Type B pancreatic cell (in vitro differentiated cells): ENCODE measurements around the gene WFIKKN1. TPM values are rescaled to one million over a fixed set of nuclear protein-coding genes. Genes with fewer than 3 reads are reported as not detected.

Experiments
- DNase-seq: peaks from one replicate; pipeline ENCODE4 v3.0.0; 2021; ENCODE audit warnings: mixed read lengths; ENCODE audit not compliant: unreplicated experiment; ENCODE audit errors: extremely low spot score
- H3K27ac Mint-ChIP-seq: 2 replicates; pipeline ENCODE4 v1.8.0; 2021; ENCODE audit warnings: mild to moderate bottlenecking, mixed read lengths
- H3K27me3 Mint-ChIP-seq: 2 replicates; pipeline ENCODE4 v1.8.0; 2021; ENCODE audit warnings: mixed read lengths
- H3K36me3 Mint-ChIP-seq: 2 replicates; pipeline ENCODE4 v1.8.0; 2021; ENCODE audit warnings: mixed read lengths
- H3K4me1 Mint-ChIP-seq: one replicate; pipeline ENCODE4 v1.8.0; 2021; ENCODE audit warnings: mixed read lengths; ENCODE audit not compliant: unreplicated experiment
- H3K4me3 Mint-ChIP-seq: 2 replicates; pipeline ENCODE4 v1.8.0; 2021; ENCODE audit warnings: mild to moderate bottlenecking, mixed read lengths
- H3K9me3 Mint-ChIP-seq: 2 replicates; pipeline ENCODE4 v1.8.0; 2021; ENCODE audit warnings: mixed read lengths
- total RNA-seq: library from RNA; stranded (reverse); gene quantifications from 2 replicates; pipeline ENCODE4 v1.2.1, GENCODE V29; 2021; ENCODE audit warnings: low replicate concordance
- TF ChIP-seq, protein P1 (sequence below): fragments of 200-600 bp; sonication (generic); conservative IDR thresholded peaks from 2 replicates; pipeline ENCODE4 v1.5.0; 2021; ENCODE audit warnings: antibody characterized with exemption, mild to moderate bottlenecking

WFIKKN1 gene
- total RNA-seq, 1 donor from 2014 or later = 9.0 TPM

DNA sequence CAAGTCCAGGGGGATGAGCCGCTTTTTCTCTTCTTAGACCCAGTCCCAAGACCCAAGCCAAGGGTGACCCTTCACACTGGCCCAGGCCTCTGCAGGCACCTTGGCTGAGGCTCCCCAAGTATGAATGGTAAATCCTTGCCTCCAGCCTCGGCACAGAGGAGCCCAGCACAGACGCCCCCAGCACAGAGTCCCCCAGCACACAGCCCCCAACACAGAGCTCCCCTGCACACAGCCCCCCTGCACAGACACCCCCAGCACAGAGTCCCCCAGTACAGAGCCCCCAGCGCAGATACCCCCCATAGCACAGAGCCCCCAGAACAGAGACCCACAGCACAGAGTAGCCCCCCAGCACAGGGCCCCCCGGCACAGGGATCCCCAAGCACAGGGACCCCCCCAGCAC is 9.8 kb downstream of the WFIKKN1 start:
- H3K27me3 Mint-ChIP-seq = peaks cover 6% of the 10 kb centered on the region
- peaks cover 5% of the 10 kb centered on the region for H3K4me1 Mint-ChIP-seq
- no peak overlapping the region for H3K27ac Mint-ChIP-seq
- no peaks in the 10 kb centered on the region for H3K9me3 Mint-ChIP-seq
- DNase-seq = no peak
- no peaks in the 10 kb centered on the region for H3K36me3 Mint-ChIP-seq
- no peak overlapping the region for H3K4me3 Mint-ChIP-seq
- TF ChIP-seq, protein P1, sequence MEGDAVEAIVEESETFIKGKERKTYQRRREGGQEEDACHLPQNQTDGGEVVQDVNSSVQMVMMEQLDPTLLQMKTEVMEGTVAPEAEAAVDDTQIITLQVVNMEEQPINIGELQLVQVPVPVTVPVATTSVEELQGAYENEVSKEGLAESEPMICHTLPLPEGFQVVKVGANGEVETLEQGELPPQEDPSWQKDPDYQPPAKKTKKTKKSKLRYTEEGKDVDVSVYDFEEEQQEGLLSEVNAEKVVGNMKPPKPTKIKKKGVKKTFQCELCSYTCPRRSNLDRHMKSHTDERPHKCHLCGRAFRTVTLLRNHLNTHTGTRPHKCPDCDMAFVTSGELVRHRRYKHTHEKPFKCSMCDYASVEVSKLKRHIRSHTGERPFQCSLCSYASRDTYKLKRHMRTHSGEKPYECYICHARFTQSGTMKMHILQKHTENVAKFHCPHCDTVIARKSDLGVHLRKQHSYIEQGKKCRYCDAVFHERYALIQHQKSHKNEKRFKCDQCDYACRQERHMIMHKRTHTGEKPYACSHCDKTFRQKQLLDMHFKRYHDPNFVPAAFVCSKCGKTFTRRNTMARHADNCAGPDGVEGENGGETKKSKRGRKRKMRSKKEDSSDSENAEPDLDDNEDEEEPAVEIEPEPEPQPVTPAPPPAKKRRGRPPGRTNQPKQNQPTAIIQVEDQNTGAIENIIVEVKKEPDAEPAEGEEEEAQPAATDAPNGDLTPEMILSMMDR = no peak

DNA sequence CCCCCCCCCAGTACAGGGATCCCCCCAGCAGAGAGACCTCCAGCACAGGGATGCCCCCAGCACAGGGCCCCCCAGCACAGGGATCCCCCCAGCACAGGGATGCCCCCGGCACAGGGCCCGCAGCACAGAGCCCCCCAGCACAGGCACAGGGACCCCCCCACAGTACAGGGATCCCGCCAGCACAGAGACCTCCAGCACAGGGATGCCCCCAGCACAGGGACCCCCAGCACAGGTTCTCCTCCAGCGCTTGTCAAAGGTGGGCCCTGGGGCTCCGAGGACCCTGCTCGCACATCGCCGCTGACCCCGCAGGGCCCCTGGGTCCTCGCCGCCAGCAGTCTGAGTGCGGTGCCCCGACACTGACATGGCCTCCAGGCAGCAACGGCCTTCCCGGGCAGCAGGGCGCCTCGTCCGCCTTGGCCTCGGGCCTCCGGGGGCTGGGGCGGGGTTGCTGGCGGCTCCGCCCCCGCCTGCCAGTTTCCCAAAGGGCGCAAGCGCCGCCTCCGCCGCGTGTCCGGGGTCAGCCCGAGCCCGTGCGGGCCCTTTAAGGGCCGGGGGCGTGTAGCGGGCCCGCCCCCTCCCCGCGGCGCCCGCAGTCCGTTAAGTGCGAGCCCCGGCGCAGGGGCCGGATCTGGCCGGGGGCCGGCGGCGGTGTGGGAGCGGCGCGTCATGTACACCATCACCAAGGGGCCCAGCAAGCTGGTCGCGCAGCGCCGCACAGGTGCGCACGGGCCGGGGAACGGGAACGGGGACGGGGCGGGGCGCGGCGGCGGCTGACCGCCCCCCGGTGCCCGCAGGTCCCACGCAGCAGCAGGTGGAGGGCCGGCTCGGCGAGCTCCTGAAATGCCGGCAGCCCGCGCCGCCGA is 10.8 kb downstream of the WFIKKN1 start, which contains the start of gene MCRIP2:
TSS of gene MCRIP2 (plus strand) at position 503 of the 863 bp plus-strand sequence. CDS start at position 667, 164 bp downstream.
- TF ChIP-seq, protein P1 = no peak
- Mint-ChIP-seq H3K27ac (no peak within 1 kb of the TSS), H3K9me3 (no peaks in the 10 kb centered on the region), H3K4me1 (peaks cover 2% of the 10 kb centered on the region), H3K4me3 (peak within 1 kb of the TSS; percentile 80), H3K27me3 (peaks cover 3% of the 10 kb centered on the region), H3K36me3 (no peaks in the 10 kb centered on the region)
- DNase-seq = peak; percentile 89

DNA sequence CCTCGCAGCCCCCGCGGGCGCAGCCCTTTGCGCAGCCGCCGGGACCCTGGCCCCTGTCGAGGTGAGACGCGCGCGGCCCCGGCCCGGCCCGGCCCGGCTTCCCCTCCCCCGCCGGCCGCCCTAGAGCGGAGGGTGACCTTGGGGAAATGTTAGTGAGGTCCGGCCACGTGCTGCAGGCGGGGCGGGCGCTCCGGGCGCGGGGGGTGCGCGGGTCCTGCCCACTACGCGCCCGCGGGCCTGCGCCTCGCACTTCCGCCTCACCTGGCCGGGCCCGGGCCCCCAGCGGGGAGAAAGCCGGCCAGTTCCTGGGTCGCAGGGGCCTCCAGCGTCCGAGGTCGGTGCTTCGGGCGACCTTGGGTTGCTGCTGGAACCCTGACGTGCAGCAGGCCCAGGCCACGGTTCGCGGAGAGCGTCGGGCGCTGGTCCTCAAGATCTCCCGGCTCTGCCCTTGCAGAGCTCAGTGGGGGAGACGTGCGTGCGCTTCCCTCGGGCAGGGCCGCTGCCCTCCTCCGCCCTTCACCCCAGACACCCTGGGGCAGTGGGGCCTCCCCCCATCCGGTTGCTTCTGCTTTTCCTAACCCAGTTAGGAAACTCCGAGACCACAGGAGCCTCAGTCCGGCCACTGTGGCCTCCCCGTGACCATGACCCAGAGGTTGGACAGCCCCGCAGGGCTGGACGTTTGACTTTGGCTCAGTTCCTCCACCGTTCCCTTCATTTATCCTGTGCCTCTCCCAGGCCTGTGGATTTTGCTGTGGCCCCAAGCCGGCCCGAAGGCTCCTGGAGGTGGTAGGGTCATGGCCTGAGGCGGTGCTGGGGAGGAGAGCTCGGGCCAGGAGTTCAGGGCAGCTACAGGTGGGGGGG is 11.6 kb downstream of the WFIKKN1 start:
- Mint-ChIP-seq H3K4me1 (no peaks in the 10 kb centered on the region), H3K27ac (no peak overlapping the region), H3K27me3 (no peaks in the 10 kb centered on the region), H3K9me3 (no peaks in the 10 kb centered on the region), H3K36me3 (no peaks in the 10 kb centered on the region), H3K4me3 (peak overlapping the region; percentile 80)
- DNase-seq = no peak
- TF ChIP-seq, protein P1 = no peak

DNA sequence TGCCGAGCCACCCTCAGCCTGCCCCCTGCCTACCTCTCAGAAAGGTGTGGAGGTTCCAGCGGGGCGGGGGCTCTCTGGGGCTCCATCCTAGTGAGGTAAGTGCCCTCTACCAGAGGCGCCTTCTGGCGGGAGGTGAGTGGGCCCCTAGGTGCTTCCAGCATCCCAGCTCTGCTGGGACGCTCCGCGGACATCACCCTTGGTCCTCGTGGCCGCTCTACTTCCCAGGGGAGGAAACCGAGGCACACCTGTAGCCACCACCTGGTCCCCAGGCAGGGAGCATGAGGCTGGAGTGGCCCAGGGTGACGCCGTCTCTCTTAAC is 12.2 kb downstream of the WFIKKN1 start:
- TF ChIP-seq, protein P1 = no peak
- Mint-ChIP-seq H3K9me3 (no peaks in the 10 kb centered on the region), H3K27me3 (no peaks in the 10 kb centered on the region), H3K4me3 (peak overlapping the region; percentile 80), H3K4me1 (no peaks in the 10 kb centered on the region), H3K36me3 (no peaks in the 10 kb centered on the region), H3K27ac (no peak overlapping the region)
- DNase-seq = no peak

DNA sequence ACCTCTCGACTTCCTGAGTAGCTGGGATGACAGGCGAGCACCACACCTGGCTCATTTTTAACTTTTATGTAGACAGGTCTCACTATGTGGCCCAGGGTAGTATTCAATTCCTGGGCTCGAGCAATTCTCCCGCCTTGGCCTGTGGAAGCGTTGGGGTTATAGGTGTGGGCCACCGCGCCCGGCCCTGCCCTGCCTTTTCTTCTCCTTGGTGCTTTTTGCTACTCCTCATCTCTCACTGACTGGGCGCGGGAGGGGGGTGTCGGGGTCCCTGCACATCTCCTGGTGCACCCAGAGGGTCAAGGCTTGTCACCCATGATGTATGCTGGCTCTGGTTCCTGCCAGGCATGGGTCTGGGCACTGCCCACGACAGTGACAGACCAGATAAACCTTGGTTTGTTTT is 13.8 kb downstream of the WFIKKN1 start:
- TF ChIP-seq, protein P1 = no peak
- no peak for DNase-seq
- Mint-ChIP-seq H3K27me3 (no peaks in the 10 kb centered on the region), H3K9me3 (no peaks in the 10 kb centered on the region), H3K36me3 (no peaks in the 10 kb centered on the region), H3K4me3 (peak overlapping the region; percentile 71), H3K4me1 (no peaks in the 10 kb centered on the region), H3K27ac (no peak overlapping the region)
